Activated CD8-positive, alpha-beta T cell treated with anti-CD3 and anti-CD28 coated beads for 36 hours (primary cell): ENCODE measurements around the gene CTF1. TPM values are rescaled to one million over a fixed set of nuclear protein-coding genes. Genes with fewer than 3 reads are reported as not detected.

Source experiments
- ATAC-seq: fragments of 200-7000 bp; cut with Tn5 transposase; one replicate; pipeline ENCODE4 v1.10.0; 2021; ENCODE audit warnings: mild to moderate bottlenecking, moderate library complexity
- CTCF ChIA-PET: fragments of 350-600 bp; sonication (Branson Sonifier 250); formaldehyde crosslinking; loops from one replicate; lab custom pipeline; 2021; ENCODE audit warnings: antibody characterized with exemption; lab: Charles Lee
- POLR2A ChIA-PET: fragments of 350-600 bp; sonication (Branson Sonifier 250); formaldehyde crosslinking; loops from one replicate; lab custom pipeline; 2021; ENCODE audit warnings: antibody characterized with exemption; lab: Charles Lee
- DNase-seq: peaks from one replicate; pipeline ENCODE4 v3.0.0-alpha.2; 2020
- H3K27ac Mint-ChIP-seq: one replicate; pipeline ENCODE4 v1.8.0; 2021; ENCODE audit warnings: mild to moderate bottlenecking, mixed read lengths
- H3K27me3 Mint-ChIP-seq: one replicate; pipeline ENCODE4 v1.8.0; 2021; ENCODE audit warnings: mixed read lengths
- H3K36me3 Mint-ChIP-seq: one replicate; pipeline ENCODE4 v1.8.0; 2021; ENCODE audit warnings: low read depth, mixed read lengths
- H3K4me1 Mint-ChIP-seq: one replicate; pipeline ENCODE4 v1.8.0; 2021; ENCODE audit warnings: low read depth, mixed read lengths
- H3K4me3 Mint-ChIP-seq: one replicate; pipeline ENCODE4 v1.8.0; 2021; ENCODE audit warnings: mild to moderate bottlenecking, moderate library complexity, mixed read lengths
- H3K9me3 Mint-ChIP-seq: one replicate; pipeline ENCODE4 v1.8.0; 2021; ENCODE audit warnings: mixed read lengths
- intact Hi-C: fragments of 100-400 bp; cut with micrococcal nuclease; formaldehyde crosslinking; loops from one replicate; pipeline ENCODE4 v1.10.0; 2022
- total RNA-seq, 2 experiments: library from RNA; stranded (reverse); gene quantifications; one replicate each; pipeline ENCODE4 v1.2.3, GENCODE V29; 2021
- TF ChIP-seq, protein P1 (sequence below): fragments of 200-600 bp; IDR thresholded peaks from one replicate; pipeline ENCODE4 v1.8.0; 2022; ENCODE audit warnings: antibody characterized with exemption, mild to moderate bottlenecking

Gene CTF1
- total RNA-seq, 2 experiments from 2014 or later = 0.31 to 0.32 TPM

DNA sequence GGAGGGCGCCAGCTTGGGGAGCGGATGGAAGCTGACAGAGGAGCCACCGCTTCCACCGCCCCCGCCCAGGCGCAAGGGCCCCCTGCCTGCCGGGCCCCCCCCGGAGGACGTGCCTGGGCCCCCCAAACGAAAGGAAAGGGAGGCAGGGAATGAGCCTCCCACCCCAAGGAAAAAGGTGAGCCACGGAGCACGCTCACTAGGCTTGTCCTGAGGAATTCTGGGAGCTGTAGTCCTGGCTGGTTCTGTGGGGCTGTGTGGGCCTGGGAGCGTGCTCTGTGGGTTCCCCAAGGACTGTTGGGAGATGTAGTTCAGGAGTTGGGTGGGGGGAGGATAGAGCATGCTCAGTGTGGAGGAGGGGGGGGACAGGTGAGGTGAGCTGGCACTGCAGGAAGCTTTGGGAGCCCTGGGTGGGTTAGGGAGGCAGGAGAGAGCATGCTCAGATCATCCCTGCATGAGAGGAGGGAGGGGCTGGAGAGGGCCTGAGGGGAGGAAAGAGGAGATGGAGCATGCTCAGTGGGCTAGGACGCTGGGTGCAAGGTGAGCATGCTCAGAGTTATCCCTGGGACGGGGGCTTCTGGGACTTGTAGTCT lies 31.5 kb downstream of the CTF1 start:
- intact Hi-C loops = loop anchor here (10.0 kb wide), 1 partner anchor 233 kb away; the partner anchor contains the start of gene SRCAP
- Mint-ChIP-seq H3K9me3 (no peaks in the 10 kb centered on the region), H3K4me3 (no peak overlapping the region), H3K4me1 (peaks cover 9% of the 10 kb centered on the region), H3K27ac (no peak overlapping the region), H3K27me3 (no peaks in the 10 kb centered on the region), H3K36me3 (peaks cover 6% of the 10 kb centered on the region)
- TF ChIP-seq, protein P1, sequence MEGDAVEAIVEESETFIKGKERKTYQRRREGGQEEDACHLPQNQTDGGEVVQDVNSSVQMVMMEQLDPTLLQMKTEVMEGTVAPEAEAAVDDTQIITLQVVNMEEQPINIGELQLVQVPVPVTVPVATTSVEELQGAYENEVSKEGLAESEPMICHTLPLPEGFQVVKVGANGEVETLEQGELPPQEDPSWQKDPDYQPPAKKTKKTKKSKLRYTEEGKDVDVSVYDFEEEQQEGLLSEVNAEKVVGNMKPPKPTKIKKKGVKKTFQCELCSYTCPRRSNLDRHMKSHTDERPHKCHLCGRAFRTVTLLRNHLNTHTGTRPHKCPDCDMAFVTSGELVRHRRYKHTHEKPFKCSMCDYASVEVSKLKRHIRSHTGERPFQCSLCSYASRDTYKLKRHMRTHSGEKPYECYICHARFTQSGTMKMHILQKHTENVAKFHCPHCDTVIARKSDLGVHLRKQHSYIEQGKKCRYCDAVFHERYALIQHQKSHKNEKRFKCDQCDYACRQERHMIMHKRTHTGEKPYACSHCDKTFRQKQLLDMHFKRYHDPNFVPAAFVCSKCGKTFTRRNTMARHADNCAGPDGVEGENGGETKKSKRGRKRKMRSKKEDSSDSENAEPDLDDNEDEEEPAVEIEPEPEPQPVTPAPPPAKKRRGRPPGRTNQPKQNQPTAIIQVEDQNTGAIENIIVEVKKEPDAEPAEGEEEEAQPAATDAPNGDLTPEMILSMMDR = no peak
- peak; percentile 32 for ATAC-seq
- peak; percentile 55 for DNase-seq
- CTCF ChIA-PET = interaction anchor here (1.5 to 2.5 kb wide), 3 partner anchors 14 to 214 kb away, joined by 4 to 8 read pairs (median 8); no protein-coding TSS in a partner anchor
- POLR2A ChIA-PET = interaction anchor here (1.0 kb wide), 1 partner anchor 14 kb away, joined by 3 read pairs; no protein-coding TSS in a partner anchor

- ChIA-PET POLR2A (interaction anchor here (0.7 to 1.0 kb wide), 2 partner anchors 14 to 21 kb away, joined by 3 read pairs; partner anchors contain the start of gene ORAI3), CTCF (interaction anchor here (2.3 kb wide), 1 partner anchor 14 kb away, joined by 8 read pairs; no protein-coding TSS in a partner anchor)
- TF ChIP-seq, protein P1 = no peak
- Mint-ChIP-seq H3K27me3 (no peaks in the 10 kb centered on the region), H3K27ac (no peak overlapping the region), H3K4me1 (peaks cover 9% of the 10 kb centered on the region), H3K9me3 (no peaks in the 10 kb centered on the region), H3K4me3 (no peak overlapping the region), H3K36me3 (peaks cover 6% of the 10 kb centered on the region)
- intact Hi-C loops = loop anchor here (10.0 kb wide), 1 partner anchor 234 kb away; the partner anchor contains the start of gene SRCAP
- ATAC-seq (no peak), DNase-seq (no peak)
These were observed 32.0 kb downstream of the CTF1 start for GRCh38 chr16:30928390-30928789.

- ChIA-PET CTCF (interaction anchor here (2.3 kb wide), 1 partner anchor 13 kb away, joined by 8 read pairs; no protein-coding TSS in a partner anchor), POLR2A (no interaction called here)
- TF ChIP-seq, protein P1 = no peak
- DNase-seq (peak; percentile 41), ATAC-seq (no peak)
- peaks cover 9% of the 10 kb centered on the region for H3K4me1 Mint-ChIP-seq
- intact Hi-C loops = loop anchor here (10.0 kb wide), 1 partner anchor 234 kb away; the partner anchor contains the start of gene SRCAP
- peaks cover 6% of the 10 kb centered on the region for H3K36me3 Mint-ChIP-seq
- no peak overlapping the region for H3K27ac Mint-ChIP-seq
- no peak overlapping the region for H3K4me3 Mint-ChIP-seq
- H3K9me3 Mint-ChIP-seq = no peaks in the 10 kb centered on the region
- H3K27me3 Mint-ChIP-seq = no peaks in the 10 kb centered on the region
These were observed 32.8 kb downstream of the CTF1 start for GRCh38 chr16:30929167-30929566.

- POLR2A ChIA-PET = no interaction called here
- no peaks in the 10 kb centered on the region for H3K27me3 Mint-ChIP-seq
- peaks cover 10% of the 10 kb centered on the region for H3K4me1 Mint-ChIP-seq
- DNase-seq (no peak), ATAC-seq (no peak)
- no peaks in the 10 kb centered on the region for H3K9me3 Mint-ChIP-seq
- H3K4me3 Mint-ChIP-seq = no peak overlapping the region
- no peak overlapping the region for H3K27ac Mint-ChIP-seq
- CTCF ChIA-PET = no interaction called here
- H3K36me3 Mint-ChIP-seq = peaks cover 6% of the 10 kb centered on the region
- TF ChIP-seq, protein P1 = no peak
- intact Hi-C loops = no loop called here
These were observed 33.8 kb downstream of the CTF1 start for GRCh38 chr16:30930160-30930571.

DNA sequence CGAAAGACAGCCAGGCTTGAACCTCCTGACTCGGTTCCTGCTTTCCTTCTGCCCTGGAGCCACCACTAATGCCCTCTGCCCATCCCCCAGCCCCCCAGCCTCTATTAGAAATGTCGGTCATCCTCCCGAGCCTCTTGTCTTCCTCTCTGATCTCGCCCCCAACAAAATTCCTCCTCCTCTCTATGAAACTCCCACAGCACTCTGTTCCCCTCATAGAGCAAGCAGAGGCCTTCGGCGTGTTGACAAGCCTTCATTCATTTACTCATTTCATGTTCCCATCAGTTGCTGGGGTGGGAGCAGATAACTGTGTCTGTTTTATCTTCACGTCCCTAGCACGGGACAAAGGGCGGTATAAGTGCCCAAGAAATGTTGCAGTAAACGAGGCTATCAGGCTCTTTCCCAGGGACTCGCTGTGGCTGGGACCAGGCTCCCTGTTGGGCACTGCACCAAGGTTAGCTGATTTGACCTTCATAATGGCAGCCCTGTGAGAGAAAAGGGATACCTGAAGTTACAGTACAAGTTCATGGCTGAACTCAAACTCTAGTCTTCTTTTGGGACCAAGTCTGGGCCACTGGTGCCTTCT lies 34.7 kb downstream of the CTF1 start:
- ATAC-seq (no peak), DNase-seq (no peak)
- no peak overlapping the region for H3K4me3 Mint-ChIP-seq
- peaks cover 8% of the 10 kb centered on the region for H3K36me3 Mint-ChIP-seq
- H3K27me3 Mint-ChIP-seq = no peaks in the 10 kb centered on the region
- H3K27ac Mint-ChIP-seq = no peak overlapping the region
- H3K4me1 Mint-ChIP-seq = peaks cover 9% of the 10 kb centered on the region
- TF ChIP-seq, protein P1 = no peak
- H3K9me3 Mint-ChIP-seq = no peaks in the 10 kb centered on the region
- CTCF ChIA-PET = interaction anchor here (3.5 kb wide), 1 partner anchor 11 kb away, joined by 19 read pairs; no protein-coding TSS in a partner anchor
- POLR2A ChIA-PET = no interaction called here
- intact Hi-C loops = no loop called here
